Measurements from ENCODE around the gene NGF.

DNA sequence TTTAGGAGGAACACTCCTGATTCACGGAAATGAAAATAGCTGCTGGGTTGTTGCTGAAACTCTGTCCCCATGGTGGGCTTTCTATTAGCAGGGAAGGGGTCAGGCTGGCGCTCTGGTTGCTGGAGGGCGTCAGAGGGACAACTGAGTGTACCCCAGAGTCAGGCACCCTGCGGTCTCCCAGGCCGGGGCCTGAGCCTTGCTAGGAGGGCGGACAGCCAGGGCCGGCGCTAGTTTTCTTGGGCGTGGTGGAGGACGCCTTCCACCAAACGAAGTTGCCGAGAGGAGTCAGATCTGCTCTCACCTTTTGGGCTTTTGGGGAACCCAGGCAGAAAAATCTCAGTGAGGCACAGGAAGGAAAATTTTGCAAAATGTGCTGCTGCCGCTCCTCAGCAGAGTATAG lies 54.8 kb downstream of the NGF start:
- TF ChIP-seq CTCF (IDR thresholded peaks at IDR 0.05; ENCODE audit: insufficient read depth, low read depth, low read length), result no peak
- no peak for TF ChIP-seq EZH2 (IDR thresholded peaks at IDR 0.05; ENCODE audit: insufficient read depth, low read length)
